Liver (tissue), 9 donors: ENCODE measurements around the gene PPAN. TPM values are rescaled to one million over a fixed set of nuclear protein-coding genes. Genes with fewer than 3 reads are reported as not detected.
A peak's percentile ranks its signal among the peaks of the same experiment; 100 is the strongest.

Experiments used
- DNase-seq: peaks from one replicate; pipeline ENCODE4 v3.0.0-alpha.2; 2017; ENCODE audit warnings: low spot score
- H3K27ac ChIP-seq, 2 donors: one replicate each; pipeline ENCODE4 v1.7.0; 2013; ENCODE audit warnings: inconsistent platforms in 2 of 2, low read length in 2 of 2, control low read depth in 1 of 2, low read depth in 1 of 2, mild to moderate bottlenecking in 1 of 2
- H3K27me3 ChIP-seq, 4 donors: one replicate each; pipeline versions ENCODE4 v1.6.1 to v1.7.0; 2013; ENCODE audit warnings: low read length in 3 of 4, inconsistent platforms in 1 of 4, mild to moderate bottlenecking in 1 of 4, moderate library complexity in 1 of 4; ENCODE audit not compliant: control insufficient read depth in 4 of 4, insufficient read depth in 4 of 4
- H3K36me3 ChIP-seq, 4 donors: one replicate each; pipeline versions ENCODE4 v1.6.1 to v1.7.0; 2013; ENCODE audit warnings: low read length in 3 of 4, mild to moderate bottlenecking in 3 of 4, low read depth in 1 of 4, moderate library complexity in 1 of 4; ENCODE audit not compliant: control insufficient read depth in 4 of 4, insufficient read depth in 3 of 4
- H3K4me1 ChIP-seq, 4 donors: one replicate each; pipeline versions ENCODE4 v1.6.1 to v1.7.0; 2013; ENCODE audit warnings: low read length in 3 of 4, mild to moderate bottlenecking in 3 of 4, moderate library complexity in 1 of 4; ENCODE audit not compliant: control insufficient read depth in 4 of 4, insufficient read depth in 4 of 4
- H3K4me3 ChIP-seq, 3 donors: one replicate each; pipeline versions ENCODE4 v1.6.1 to v1.7.0; 2013; ENCODE audit warnings: low read length in 3 of 3, control low read depth in 1 of 3, low read depth in 1 of 3, mild to moderate bottlenecking in 1 of 3
- H3K9ac ChIP-seq, 2 donors: one replicate each; pipeline ENCODE4 v1.7.0; 2013; ENCODE audit warnings: low read length in 2 of 2, mild to moderate bottlenecking in 2 of 2, moderate library complexity in 2 of 2, control low read depth in 1 of 2, low read depth in 1 of 2
- H3K9me3 ChIP-seq, 4 donors: one replicate each; pipeline versions ENCODE4 v1.6.1 to v1.7.0; 2013; ENCODE audit warnings: low read length in 3 of 4; ENCODE audit not compliant: control insufficient read depth in 4 of 4
- ATF3 ChIP-seq: IDR thresholded peaks from 2 replicates; pipeline ENCODE4 v1.6.1; 2016; ENCODE audit warnings: antibody characterized with exemption
- EGR1 ChIP-seq, 2 donors: IDR thresholded peaks; 2 replicates each; pipeline ENCODE4 v1.6.1; 2016 to 2018; ENCODE audit warnings: antibody characterized with exemption in 2 of 2, low read depth in 2 of 2
- FOXA2 ChIP-seq: IDR thresholded peaks from 2 replicates; pipeline ENCODE4 v1.6.1; 2016; ENCODE audit warnings: antibody characterized with exemption
- GABPA ChIP-seq, 2 donors: IDR thresholded peaks in 1 of 2; conservative IDR thresholded peaks in 1 of 2; 2 replicates each; pipeline ENCODE4 v1.6.1; 2016; ENCODE audit warnings: antibody characterized with exemption in 2 of 2, mild to moderate bottlenecking in 1 of 2, moderate library complexity in 1 of 2
- HNF4A ChIP-seq, 2 donors: conservative IDR thresholded peaks; 2 replicates each; pipeline ENCODE4 v1.6.1; 2016; ENCODE audit warnings: antibody characterized with exemption in 2 of 2, mild to moderate bottlenecking in 2 of 2
- HNF4G ChIP-seq: IDR thresholded peaks from 2 replicates; pipeline ENCODE4 v1.6.1; 2016; ENCODE audit warnings: antibody characterized with exemption
- JUND ChIP-seq, 2 donors: IDR thresholded peaks; 2 replicates each; pipeline ENCODE4 v1.6.1; 2016; ENCODE audit warnings: antibody characterized with exemption in 2 of 2
- MAX ChIP-seq: IDR thresholded peaks from 2 replicates; pipeline ENCODE4 v1.6.1; 2016; ENCODE audit warnings: antibody characterized with exemption
- NR2F2 ChIP-seq: IDR thresholded peaks from 2 replicates; pipeline ENCODE4 v1.6.1; 2016; ENCODE audit warnings: antibody characterized with exemption
- RAD21 ChIP-seq, 2 donors: IDR thresholded peaks; 2 replicates each; pipeline ENCODE4 v1.6.1; 2016; ENCODE audit warnings: antibody characterized with exemption in 2 of 2, mild to moderate bottlenecking in 2 of 2
- SP1 ChIP-seq: IDR thresholded peaks from 2 replicates; pipeline ENCODE4 v1.6.1; 2018; ENCODE audit warnings: antibody characterized with exemption, mild to moderate bottlenecking
- YY1 ChIP-seq: IDR thresholded peaks from 2 replicates; pipeline ENCODE4 v1.6.1; 2016; ENCODE audit warnings: antibody characterized with exemption, mild to moderate bottlenecking
- WGBS: extraction: QIAGEN DNeasy Blood & Tissue Kit; methylation state at CpG from one replicate; pipeline ENCODE4 v1.1.7; 2013; 5-methylcytosine and 5-hydroxymethylcytosine counted together
- polyA plus RNA-seq, 2 donors: library from polyadenylated mRNA; stranded (reverse) in 1 of 2; unstranded in 1 of 2; fragments of 200-250 nt in 1 of 2; fragments of >200 nt in 1 of 2; fragmentation: Nextera tagmentation in 1 of 2; extraction: Ambion mirVana in 1 of 2; gene quantifications; one replicate each; pipeline versions ENCODE4 v1.2.1 to v1.2.3, GENCODE V29; 2013 to 2015
- total RNA-seq, 2 donors: library from RNA; depleted of rRNA; stranded (reverse); fragments of >200 nt; gene quantifications; one replicate each; pipeline ENCODE4 v1.2.3, GENCODE V29; 2014
- TF ChIP-seq, protein P1 (sequence below): IDR thresholded peaks from 2 replicates; pipeline ENCODE4 v1.6.1; 2016; ENCODE audit warnings: antibody characterized with exemption, mild to moderate bottlenecking
- TF ChIP-seq, protein P2 (sequence below): IDR thresholded peaks from 2 replicates; pipeline ENCODE4 v1.6.1; 2016; ENCODE audit warnings: antibody characterized with exemption
- TF ChIP-seq, protein P3 (sequence below): fragments of 150-350 bp; IDR thresholded peaks from 2 replicates; pipeline ENCODE4 v1.5.1; 2017; ENCODE audit warnings: improper control_type of control experiment, low read depth, low read length; ENCODE audit not compliant: missing input control
- donor health status: healthy.
- donor health status: healthy.
- donor health status: healthy.
- donor health status: healthy.
- donor health status: healthy.

Gene PPAN
- total and polyA plus RNA-seq, 4 donors: 10.1 to 20.7 (median 14.2) TPM

DNA sequence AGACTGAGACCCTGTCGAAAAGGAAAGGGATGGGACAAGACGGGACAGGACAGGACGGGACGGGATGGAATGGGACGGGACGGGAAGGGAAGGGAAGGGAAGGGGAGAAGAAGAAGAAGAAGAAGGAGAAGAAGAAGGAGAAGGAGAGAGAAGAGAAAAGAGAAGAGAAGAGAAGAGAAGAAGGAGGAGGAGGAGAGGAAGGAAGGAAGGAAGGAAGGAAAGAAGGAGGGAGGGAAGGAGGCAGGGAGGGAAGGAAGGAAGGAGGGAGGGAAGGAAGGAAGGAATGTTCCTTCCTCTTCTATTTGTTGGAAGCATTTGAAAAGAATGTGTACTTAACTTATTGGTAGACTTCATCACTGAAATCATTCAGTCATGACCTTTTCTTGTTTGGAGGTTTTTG is 29.6 kb upstream of the PPAN start:
- Histone ChIP-seq H3K27me3 (no peaks in the 10 kb centered on the region), H3K27ac (no peak overlapping the region), H3K9me3 (peaks cover 1 to 7% (median 6%) of the 10 kb centered on the region in 4 donors), H3K9ac (no peak overlapping the region), H3K4me1 (peaks cover 6 to 24% (median 15%) of the 10 kb centered on the region in 4 donors), H3K4me3 (no peak overlapping the region), H3K36me3 (peaks cover 4 to 12% (median 7%) of the 10 kb centered on the region in 4 donors)
- 88% methylated on average over 6 of the region's 6 CpGs for WGBS
- TF ChIP-seq NR2F2 (no peak), HNF4A (conservative IDR thresholded peaks at IDR 0.05) (no peak), RAD21 (IDR thresholded peaks at IDR 0.05) (no peak), HNF4G (no peak)
- TF ChIP-seq, protein P1, sequence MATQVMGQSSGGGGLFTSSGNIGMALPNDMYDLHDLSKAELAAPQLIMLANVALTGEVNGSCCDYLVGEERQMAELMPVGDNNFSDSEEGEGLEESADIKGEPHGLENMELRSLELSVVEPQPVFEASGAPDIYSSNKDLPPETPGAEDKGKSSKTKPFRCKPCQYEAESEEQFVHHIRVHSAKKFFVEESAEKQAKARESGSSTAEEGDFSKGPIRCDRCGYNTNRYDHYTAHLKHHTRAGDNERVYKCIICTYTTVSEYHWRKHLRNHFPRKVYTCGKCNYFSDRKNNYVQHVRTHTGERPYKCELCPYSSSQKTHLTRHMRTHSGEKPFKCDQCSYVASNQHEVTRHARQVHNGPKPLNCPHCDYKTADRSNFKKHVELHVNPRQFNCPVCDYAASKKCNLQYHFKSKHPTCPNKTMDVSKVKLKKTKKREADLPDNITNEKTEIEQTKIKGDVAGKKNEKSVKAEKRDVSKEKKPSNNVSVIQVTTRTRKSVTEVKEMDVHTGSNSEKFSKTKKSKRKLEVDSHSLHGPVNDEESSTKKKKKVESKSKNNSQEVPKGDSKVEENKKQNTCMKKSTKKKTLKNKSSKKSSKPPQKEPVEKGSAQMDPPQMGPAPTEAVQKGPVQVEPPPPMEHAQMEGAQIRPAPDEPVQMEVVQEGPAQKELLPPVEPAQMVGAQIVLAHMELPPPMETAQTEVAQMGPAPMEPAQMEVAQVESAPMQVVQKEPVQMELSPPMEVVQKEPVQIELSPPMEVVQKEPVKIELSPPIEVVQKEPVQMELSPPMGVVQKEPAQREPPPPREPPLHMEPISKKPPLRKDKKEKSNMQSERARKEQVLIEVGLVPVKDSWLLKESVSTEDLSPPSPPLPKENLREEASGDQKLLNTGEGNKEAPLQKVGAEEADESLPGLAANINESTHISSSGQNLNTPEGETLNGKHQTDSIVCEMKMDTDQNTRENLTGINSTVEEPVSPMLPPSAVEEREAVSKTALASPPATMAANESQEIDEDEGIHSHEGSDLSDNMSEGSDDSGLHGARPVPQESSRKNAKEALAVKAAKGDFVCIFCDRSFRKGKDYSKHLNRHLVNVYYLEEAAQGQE: no peak
- no peak for DNase-seq

- WGBS: 53% methylated on average over 8 of the region's 8 CpGs
- peaks cover 0 to 8% (median 7%) of the 10 kb centered on the region in 4 donors for H3K36me3 ChIP-seq
- no peaks in the 10 kb centered on the region for H3K27me3 ChIP-seq
- peaks cover 6 to 15% (median 10%) of the 10 kb centered on the region in 4 donors for H3K4me1 ChIP-seq
- H3K9ac ChIP-seq: no peak overlapping the region
- TF ChIP-seq EGR1 (IDR thresholded peaks at IDR 0.05; ENCODE audit: low read depth in 2 of 2): no peak
- TF ChIP-seq HNF4A (conservative IDR thresholded peaks at IDR 0.05): peak in 1 of 2 donors; percentile 36
- peak overlapping the region; percentile 12 to 46 for H3K27ac ChIP-seq
- no peak for DNase-seq
- peaks cover 0 to 6% (median 5%) of the 10 kb centered on the region in 4 donors for H3K9me3 ChIP-seq
- H3K4me3 ChIP-seq: no peak overlapping the region
These were observed 27.8 kb upstream of the PPAN start for GRCh38 chr19:10078329-10078728.

- peaks cover 0 to 1% (median under 1%) of the 10 kb centered on the region in 4 donors for H3K9me3 ChIP-seq
- no peak overlapping the region for H3K9ac ChIP-seq
- H3K4me1 ChIP-seq: peaks cover 6 to 15% (median 10%) of the 10 kb centered on the region in 4 donors
- no peak for DNase-seq
- no peak overlapping the region for H3K4me3 ChIP-seq
- no peaks in the 10 kb centered on the region for H3K27me3 ChIP-seq
- H3K27ac ChIP-seq: peak overlapping the region; percentile 41 to 50
- peaks cover 0 to 3% (median 2%) of the 10 kb centered on the region in 4 donors for H3K36me3 ChIP-seq
- WGBS: 28% methylated on average over 7 of the region's 7 CpGs
- TF ChIP-seq EGR1 (IDR thresholded peaks at IDR 0.05; ENCODE audit: low read depth in 2 of 2) (peak; percentile 51 to 52), ATF3 (no peak), RAD21 (IDR thresholded peaks at IDR 0.05) (peak in 1 of 2 donors; percentile 19), NR2F2 (no peak), YY1 (peak; percentile 44), SP1 (peak; percentile 56), GABPA (IDR thresholded peaks at IDR 0.05 in 1 of 2, conservative IDR thresholded peaks at IDR 0.05 in 1 of 2) (no peak), HNF4A (conservative IDR thresholded peaks at IDR 0.05) (peak; percentile 65 to 77), JUND (IDR thresholded peaks at IDR 0.05) (no peak), HNF4G (no peak), FOXA2 (no peak), MAX (peak; percentile 53)
- TF ChIP-seq, protein P2, sequence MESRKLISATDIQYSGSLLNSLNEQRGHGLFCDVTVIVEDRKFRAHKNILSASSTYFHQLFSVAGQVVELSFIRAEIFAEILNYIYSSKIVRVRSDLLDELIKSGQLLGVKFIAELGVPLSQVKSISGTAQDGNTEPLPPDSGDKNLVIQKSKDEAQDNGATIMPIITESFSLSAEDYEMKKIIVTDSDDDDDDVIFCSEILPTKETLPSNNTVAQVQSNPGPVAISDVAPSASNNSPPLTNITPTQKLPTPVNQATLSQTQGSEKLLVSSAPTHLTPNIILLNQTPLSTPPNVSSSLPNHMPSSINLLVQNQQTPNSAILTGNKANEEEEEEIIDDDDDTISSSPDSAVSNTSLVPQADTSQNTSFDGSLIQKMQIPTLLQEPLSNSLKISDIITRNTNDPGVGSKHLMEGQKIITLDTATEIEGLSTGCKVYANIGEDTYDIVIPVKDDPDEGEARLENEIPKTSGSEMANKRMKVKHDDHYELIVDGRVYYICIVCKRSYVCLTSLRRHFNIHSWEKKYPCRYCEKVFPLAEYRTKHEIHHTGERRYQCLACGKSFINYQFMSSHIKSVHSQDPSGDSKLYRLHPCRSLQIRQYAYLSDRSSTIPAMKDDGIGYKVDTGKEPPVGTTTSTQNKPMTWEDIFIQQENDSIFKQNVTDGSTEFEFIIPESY: no peak
- TF ChIP-seq, protein P1: no peak
- TF ChIP-seq, protein P3, sequence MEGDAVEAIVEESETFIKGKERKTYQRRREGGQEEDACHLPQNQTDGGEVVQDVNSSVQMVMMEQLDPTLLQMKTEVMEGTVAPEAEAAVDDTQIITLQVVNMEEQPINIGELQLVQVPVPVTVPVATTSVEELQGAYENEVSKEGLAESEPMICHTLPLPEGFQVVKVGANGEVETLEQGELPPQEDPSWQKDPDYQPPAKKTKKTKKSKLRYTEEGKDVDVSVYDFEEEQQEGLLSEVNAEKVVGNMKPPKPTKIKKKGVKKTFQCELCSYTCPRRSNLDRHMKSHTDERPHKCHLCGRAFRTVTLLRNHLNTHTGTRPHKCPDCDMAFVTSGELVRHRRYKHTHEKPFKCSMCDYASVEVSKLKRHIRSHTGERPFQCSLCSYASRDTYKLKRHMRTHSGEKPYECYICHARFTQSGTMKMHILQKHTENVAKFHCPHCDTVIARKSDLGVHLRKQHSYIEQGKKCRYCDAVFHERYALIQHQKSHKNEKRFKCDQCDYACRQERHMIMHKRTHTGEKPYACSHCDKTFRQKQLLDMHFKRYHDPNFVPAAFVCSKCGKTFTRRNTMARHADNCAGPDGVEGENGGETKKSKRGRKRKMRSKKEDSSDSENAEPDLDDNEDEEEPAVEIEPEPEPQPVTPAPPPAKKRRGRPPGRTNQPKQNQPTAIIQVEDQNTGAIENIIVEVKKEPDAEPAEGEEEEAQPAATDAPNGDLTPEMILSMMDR: no peak
These were observed 27.1 kb upstream of the PPAN start for GRCh38 chr19:10079031-10079453.
